HG02678 (cell line): ENCODE data around the gene PDGFC.

Source experiments
- ATAC-seq: cut with Tn5 transposase; IDR thresholded peaks from one replicate; pipeline ENCODE4 v1.9.1; 2021; ENCODE audit warnings: mild to moderate bottlenecking, moderate library complexity; ENCODE audit not compliant: unreplicated experiment

PDGFC gene

DNA sequence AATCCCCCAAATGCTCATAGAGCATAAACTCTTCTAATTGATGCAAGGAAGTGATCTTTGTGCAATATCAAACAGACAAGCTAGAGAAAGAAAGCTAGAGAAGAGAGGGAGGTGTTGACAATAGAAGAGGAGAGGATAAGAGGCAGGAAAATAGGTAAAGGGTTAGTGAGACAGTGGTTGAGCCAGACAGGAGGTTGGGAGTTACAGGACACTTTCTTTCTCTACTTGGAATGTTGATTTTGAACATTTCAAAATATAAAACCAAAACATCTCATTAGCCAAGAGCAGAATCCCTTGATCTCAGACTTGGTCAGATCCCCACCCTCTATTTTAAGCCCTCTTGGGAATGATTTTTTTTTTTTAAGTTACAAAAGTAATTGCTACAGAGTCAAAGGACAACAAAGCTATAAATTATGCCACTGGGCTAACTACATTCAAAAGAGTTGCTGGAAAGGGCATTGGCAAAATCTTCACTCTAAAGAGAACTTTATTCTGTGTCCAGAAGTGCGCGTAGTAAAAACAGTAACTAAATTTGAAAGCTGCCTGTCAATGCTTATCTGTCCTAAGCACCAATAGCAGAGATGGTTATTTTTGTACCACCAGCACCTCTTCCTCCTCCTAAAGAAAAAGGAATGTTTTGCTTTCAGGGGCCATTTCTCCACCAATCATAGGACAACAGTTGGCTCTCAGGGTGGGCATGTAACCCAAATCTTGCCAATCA lies 133.8 kb downstream of the PDGFC start:
- ATAC-seq, result no peak

DNA sequence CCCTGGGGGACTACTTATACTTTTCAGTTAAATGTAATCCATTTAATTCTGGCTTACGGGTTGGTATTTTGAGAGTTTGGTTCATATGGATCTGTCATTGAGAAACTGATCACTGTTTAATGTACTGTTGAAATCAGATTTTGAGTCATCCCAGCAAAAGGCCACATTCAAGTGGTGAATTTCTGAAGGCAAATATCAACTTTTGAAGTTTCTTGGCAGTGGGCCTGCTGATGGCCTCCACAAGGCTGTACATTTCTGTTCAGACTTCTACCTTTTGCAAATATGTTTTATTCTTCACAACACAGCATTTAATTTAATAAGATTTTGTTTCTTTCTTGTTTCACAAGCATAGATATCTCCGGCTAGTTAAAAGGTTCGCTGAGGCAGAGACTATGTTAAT lies 138.7 kb downstream of the PDGFC start:
- ATAC-seq, result no peak

DNA sequence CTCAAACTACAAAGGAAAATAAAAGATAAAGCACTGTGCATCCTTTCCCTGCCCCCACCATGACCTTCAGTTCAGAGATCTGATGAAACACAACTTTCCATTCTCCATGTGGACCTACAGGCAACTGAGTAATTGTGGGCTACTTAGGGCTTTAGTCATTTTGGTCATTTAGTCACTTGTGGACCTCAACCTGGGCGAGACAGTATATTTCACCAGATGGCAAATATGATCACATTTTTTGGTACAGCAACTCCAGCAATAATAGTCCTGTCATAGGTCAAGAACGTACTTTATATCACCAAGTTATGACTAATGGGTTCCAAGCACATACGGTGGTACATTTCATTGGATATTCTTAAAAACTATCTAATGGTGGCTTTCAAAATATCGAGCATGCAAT lies 141.2 kb downstream of the PDGFC start:
- ATAC-seq, result no peak

DNA sequence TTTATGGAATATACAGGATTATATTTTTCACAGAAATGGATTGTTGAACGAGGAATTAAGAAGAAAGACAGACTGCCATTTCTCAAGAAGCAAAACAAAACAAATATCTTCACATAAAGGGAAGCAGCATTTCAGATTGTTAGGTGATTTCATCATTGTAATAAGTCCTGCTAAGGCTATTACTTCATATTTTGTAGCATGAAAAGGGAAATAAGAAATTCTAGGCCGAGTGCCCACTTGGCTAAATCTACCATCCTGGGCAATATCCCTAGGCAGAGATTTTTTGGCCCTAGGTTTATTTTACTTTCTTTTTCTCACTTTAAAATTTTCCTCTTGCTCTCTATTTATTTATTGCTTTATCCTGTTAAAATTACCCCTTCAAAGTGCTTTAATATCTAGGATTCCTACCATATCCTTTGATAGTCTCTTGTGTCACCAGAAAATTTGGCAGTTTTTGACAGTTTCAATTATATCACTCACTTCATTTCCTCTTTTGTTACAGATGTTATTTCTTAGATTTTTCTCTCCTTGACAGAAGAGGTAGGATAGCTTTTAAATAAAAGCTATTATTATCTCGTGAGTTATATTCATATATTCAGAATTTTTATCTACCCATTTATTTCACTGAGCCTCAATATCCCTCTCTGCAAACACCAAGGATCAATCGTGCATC lies 142.3 kb downstream of the PDGFC start:
- no peak for ATAC-seq

DNA sequence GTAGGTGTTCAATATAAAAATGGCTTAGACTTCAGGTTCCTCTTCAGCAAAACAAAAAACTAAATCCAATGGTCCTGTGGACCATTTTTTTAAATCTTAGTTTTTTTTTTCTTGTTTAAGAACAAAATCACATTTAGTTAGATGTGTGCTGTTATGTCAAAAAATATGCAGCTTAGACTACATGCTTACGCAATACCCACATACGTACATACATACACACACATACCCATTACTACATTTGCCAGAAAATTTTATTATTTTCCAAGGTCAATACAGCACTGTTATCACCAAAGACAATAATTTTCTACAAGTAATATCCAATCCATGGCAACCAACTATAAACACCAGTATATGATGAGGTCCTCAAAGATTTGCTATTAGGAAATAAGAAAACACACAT lies 144.1 kb downstream of the PDGFC start:
- ATAC-seq, result no peak

DNA sequence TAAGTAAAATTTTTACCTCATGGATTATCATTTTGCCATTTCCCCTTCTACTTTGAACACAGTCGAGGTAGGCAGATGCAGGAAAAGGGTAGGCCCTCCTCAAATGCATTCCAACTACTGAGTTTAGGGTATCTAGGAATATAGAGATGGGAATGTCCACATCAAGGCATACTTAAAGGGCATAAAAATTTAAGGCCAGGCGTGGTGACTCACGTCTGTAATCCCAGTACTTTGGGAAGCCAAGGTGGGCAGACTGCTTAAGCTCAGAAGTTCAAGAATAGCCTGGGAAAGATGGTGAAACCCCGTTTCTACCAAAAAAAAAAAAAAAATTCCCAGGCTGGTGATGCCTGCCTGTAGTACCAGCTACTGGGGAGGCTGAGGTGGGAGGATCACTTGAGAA lies 146.5 kb downstream of the PDGFC start:
- ATAC-seq, result no peak

DNA sequence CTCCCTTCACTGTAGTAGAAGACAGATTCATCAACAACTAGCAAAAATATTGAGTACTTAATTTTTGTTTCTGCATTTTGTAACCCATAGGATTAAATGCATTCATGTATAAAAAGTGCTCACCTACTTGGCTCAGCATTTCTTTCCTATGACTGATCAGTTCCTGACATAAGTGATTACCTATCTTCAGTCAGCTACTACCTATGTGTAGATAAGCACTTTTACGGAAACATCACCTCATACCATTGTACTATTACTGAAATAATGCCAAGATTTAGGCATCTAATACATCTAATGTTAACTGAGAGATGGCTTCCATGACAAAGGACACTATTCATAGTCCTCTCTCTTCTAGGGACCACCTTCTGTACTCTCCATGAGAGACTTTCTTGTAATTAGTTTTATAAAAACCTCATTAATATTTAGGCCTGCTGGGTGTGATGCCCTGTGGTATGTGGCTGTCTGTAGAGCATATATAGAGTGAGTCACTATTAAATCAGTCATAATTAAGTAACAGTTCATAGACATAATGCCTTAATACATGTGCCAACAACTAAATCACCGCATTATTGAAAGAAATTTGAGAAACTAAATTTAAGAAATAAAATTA lies 147.0 kb downstream of the PDGFC start:
- ATAC-seq, result no peak

DNA sequence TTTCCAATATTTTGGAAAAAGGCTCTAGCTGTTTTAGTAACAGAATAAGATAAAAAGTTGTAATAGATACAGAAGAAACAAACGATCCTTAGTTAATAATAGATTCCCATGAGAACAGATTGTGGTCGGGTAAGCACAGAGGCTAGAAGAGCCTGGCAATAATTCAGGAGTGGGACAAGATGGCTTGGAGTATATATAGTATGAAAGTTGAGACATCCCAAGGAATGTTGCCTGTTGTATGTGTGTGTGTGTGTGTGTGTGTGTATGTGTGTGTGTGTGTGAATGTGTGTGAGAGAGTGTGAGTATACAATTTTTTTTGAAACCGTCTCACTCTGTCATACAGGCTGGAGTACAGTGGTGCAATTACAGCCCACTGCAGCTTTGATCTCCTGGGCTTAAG lies 150.7 kb downstream of the PDGFC start:
- no peak for ATAC-seq

DNA sequence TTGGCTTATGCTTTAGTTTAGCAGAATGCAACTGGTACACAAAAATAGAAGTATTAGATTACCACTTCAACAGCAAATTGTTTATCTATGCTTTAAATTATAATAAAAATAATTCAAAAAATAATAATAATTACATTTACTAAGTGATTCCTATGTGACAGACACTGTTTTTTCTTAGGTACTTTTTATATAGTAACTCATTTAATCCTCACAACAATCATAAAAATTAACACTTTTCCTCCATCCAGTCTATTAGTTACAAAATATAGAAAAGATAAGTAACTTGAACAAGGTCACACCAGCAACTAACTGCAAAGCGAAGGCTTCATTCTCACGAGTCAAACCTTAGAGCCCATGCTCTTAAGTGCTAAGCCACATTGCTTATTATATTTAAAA lies 155.2 kb downstream of the PDGFC start:
- ATAC-seq, result no peak

DNA sequence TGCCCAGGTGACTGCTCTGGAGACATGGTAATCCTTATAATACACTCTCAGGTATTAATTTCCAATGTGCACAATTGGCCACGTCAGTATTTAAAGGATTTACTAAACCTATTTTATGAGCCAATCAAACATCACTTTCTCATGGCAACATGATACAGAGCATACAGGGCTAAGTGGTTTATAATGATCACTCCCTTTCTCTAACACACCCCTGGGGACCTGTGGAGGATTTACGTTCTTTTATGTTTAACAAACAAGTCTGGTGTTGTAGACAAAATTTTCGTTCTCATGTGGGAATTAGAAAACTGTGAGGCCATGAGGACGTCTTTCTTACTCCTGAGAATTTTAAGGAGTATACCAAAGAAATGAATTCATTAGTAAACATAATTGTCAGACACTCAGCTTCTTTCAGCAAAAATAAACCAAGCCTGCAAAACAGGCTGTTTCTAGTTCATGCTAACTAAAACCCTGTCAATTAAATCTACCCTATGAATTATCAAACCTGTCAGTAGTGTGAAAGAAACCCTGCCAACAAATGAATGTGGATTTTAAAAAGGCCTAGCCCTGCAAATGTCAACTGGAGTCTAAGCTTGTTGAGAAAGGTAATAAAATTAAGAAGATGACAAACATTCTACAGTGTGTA lies 155.8 kb downstream of the PDGFC start:
- ATAC-seq, result no peak

DNA sequence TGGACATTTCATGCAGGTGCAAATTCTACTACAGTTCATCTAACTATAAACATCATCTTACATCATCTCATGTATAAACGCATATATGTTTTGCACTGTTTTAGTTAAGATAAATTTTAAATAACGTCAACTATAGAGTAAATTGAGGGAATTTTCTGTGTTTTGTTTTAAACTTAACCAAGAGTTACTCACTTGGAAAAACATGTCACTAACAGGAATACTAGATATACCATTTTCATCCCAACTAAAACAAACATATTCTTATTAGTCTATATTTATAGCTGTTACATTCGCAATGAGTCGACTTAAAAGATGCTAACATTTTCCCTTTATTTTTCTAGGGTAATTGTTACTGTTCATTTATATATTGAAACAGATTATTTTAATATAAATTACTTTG lies 159.6 kb downstream of the PDGFC start:
- ATAC-seq, result no peak

DNA sequence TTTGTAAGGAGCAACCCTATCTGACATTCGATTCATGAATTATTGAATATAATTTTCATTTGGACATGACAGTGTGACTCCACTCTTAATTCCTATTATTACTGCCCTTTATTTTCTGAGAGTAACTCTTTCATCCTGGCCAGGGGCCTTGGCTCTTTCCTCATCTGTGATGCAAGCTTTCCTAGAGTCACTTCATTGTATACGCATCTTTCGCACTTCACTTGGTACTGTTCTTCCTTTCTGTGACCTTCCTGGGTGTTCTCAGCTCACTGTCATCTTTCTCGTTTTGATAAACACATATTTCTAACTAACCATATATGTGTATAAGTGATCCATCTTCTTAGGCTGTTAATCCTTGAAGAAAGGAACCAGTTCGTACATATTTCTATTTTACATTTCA lies 160.3 kb downstream of the PDGFC start:
- no peak for ATAC-seq

DNA sequence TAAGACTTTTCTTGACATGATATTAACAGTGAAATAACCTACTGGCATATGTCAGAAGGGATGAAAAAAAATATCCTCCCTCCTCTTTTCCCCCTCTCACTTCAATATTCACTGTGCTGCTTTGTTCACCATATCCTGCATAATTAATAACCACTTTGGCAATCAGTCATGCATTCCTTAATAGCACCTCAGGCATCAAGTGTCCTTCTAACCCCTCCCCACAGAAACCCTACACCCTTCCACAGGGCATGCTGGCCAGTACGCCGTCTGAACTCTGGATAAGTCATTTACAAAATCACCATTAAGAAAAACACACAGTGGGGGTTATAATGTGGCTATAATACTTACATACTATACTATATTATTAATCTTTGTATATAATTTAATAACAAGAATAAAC lies 165.9 kb downstream of the PDGFC start:
- no peak for ATAC-seq

DNA sequence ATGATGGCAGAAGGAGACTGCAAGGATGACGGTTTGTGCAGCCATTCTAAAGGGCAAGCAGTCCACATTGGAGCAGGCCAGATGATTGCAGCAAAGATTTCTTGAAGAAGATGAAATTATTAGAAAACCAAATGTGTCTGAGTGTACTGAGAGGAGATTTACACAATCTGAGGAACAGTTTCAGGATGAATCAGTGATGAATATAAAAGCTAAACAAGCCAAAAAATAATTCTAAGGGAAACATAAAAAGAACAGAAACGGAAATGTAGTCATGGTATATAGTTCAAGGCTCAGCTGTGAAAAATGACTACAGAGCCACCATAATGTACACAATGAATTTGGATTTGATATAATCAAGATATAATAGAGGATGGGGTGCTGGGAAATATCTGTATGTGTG lies 168.5 kb downstream of the PDGFC start:
- no peak for ATAC-seq

DNA sequence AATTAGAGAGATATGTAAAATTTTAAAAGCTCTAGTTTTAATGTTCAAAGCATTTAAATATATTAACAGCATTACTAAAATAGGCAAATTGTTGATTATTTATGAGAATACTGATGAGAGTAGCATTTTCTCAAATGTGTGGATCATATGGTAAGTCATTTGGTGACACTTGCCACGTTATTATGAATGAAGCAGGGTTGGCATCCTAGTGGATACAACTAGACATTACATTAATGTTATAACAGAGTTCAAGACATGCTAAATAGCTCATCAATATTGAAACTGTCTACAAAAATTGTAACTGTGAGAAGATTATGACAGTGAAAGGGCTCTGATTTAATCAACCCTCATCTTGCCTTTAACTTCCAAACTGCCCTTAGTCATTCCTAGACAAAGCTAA lies 171.1 kb downstream of the PDGFC start:
- ATAC-seq, result no peak

DNA sequence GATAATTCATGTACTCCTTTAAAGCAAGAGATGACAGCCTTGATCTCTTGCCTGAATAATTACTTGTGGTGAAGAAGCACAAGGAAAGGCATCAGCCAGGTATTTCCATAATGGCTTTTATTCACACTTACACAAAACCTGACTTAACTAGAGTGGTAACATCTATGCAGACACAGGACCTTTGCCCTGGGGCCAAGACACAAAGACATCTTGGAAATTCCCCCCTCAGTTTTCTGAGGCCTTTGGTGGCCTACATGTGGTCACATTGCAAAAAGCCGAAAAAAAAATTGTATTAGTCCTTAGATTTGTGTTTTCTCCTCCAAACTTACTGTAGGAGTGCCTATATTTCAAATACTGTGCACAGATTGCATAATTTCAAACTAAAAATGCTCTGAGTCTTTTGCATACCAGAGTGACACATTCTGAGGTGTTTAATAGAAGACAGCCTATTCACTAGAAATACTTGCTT lies 172.4 kb downstream of the PDGFC start:
- ATAC-seq, result no peak

DNA sequence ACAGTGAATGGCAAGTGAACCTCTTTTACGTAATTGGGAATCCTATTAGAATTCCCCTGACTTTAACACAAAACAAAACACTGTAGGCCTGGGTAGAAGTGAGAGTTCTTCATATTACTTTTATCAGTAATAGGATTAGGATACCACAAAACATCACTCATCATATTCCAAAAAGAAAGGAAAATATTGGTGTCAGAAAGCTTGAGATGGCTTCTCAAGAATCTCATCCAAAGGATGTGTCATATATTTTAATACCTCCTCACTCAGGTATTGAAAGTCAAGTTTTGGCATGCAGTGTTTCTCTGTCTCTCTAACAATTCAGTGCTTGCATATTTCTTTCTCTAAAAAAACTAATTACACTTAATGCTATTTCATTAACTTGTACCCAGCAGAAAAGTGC lies 173.2 kb downstream of the PDGFC start:
- ATAC-seq, result no peak

DNA sequence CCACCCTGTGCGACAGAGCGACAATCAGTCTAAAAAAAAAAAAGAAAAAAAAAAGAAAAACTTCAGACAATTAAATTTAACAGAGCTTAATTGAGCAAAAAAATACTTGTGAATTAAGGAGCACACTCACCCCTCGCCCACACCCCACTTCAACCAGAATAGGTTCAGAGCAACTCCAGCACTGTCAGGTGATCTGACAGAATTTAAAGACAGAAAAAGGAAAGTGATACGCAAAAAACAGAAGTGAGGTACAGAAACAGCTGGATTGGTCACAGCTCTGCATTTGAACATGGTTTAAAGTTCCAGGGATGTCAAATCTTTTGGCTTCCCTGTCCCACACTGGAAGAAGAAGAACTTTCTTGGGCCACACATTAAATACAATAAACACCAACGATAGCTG lies 174.4 kb downstream of the PDGFC start:
- no peak for ATAC-seq

DNA sequence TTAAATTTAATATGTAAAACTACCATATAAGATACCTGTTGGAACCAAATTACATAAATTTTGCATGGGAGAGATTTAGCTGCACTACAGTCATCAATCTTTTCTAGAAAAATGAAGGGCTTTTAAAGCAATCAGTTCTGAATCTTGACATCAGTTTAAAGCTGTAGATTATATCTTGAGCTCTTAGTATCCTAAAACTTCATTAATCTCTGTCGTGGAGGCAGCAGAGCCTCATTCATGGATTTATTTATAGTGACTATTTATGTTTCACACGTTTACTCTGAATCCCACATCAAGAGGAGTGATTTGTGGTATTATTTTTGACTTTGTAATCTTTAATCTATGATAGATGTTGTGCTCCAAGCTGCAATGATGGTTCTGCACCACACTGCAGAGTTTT lies 175.9 kb downstream of the PDGFC start:
- no peak for ATAC-seq

DNA sequence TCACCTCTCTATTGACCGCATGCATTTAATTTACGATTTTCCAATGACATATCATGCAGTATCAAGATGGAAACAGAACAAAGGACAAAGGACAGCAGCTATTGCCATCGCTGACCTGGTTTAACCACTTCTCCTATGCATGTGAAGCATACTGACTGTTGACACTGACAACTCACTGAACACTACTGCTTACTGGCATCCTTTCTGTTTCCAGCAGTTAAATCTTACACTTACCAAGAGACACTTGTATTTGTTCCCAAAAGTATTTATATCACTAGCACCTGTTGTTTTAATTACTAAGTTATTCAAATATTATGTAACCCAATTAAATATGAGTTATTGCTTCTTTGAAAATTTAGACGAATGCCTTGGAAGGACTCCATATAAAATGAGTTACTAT lies 176.7 kb downstream of the PDGFC start:
- no peak for ATAC-seq

DNA sequence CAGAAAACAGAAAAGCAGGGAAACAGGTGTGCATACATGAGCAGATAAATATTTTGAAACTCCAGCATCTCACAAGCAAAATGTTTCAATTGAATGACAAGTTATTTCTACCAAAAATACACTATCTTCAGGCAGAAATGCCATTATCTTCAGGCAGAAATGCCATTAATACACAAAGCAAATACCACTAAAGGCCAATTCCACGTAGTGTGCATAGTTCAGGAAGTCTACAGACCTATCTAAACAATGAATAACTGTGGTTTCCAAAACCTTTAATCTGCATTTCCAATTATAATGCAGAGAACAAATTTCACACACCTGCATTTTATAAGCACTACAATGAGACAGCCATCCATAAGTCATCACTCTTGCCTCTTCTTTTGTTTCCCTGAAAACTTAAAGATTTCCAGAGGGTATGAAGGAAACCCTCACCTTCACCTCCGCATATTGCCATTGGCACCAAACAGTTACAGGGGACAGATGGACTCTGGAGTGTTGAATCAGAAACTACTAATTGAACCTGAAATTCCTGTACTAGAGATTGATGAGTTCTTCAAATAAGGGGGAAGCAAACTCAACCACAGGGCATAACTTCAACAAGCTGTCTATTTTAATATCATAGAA lies 179.0 kb downstream of the PDGFC start:
- ATAC-seq, result no peak
